ENCODE measurements around the gene NLE1. TPM values are rescaled to one million over a fixed set of nuclear protein-coding genes. Genes with fewer than 3 reads are reported as not detected.

NLE1 gene
- total RNA-seq (2022), result 24.3 and 36.2 TPM in 2 replicates
- percentile 69 among the genes with signal in this experiment for Bru-seq, nascent RNA
- percentile 60 among the genes with signal in this experiment for BruChase-seq, experiment 1, labeled RNA remaining after a 6-hour chase
- BruChase-seq, experiment 2, labeled RNA remaining after a 2-hour chase, result percentile 56 among the genes with signal in this experiment
- long read RNA-seq, full-length matches to known transcripts, result 34 of 49 reads
- long read RNA-seq, partial matches to known transcripts, result 3 of 49 reads
- long read RNA-seq, other reads (novel, unspliced or antisense), result 12 of 49 reads

GRCh38 chr17:35141681-35142466 lies at the start of gene NLE1:
NLE1 (minus strand) TSS chr17:35142303; CDS start chr17:35142275, 28 bp downstream.
- Mint-ChIP-seq H3K27me3 (ENCODE audit: insufficient read depth, unreplicated experiment) (no peaks in the 10 kb centered on the region), H3K36me3 (ENCODE audit: insufficient read depth, unreplicated experiment) (peaks cover 28% of the 10 kb centered on the region), H3K27ac (ENCODE audit: low read depth, unreplicated experiment) (no peak within 1 kb of the TSS), H3K4me1 (ENCODE audit: insufficient read depth, unreplicated experiment) (peaks cover 4% of the 10 kb centered on the region), H3K9me3 (ENCODE audit: unreplicated experiment) (no peaks in the 10 kb centered on the region), H3K4me3 (ENCODE audit: unreplicated experiment) (peak within 1 kb of the TSS; percentile 73)
- TSS peak; percentile 65 for BruUV-seq (replicated peaks)
- TF ChIP-seq CTCF (IDR thresholded peaks at IDR 0.05; ENCODE audit: unreplicated experiment), result peak; percentile 96
- CTCF ChIA-PET, result interaction anchor here (0.6 to 2.6 kb wide), 11 partner anchors 8 to 709 kb away, joined by 3 to 15 read pairs (median 3); partner anchors contain the start of gene RAD51D
- intact Hi-C loops (cut with micrococcal nuclease), result loop anchor here (1.0 kb wide), 2 partner anchors 100 to 722 kb away; no protein-coding TSS in a partner anchor
- peak; percentile 73 for DNase-seq (ENCODE audit: unreplicated experiment)
- POLR2A ChIA-PET, result interaction anchor here (0.6 to 1.7 kb wide), 7 partner anchors 19 to 941 kb away, joined by 3 to 11 read pairs (median 3); partner anchors contain the start of genes RAD51D, RFFL and SLFN5

- POLR2A ChIA-PET, result interaction anchor here (1.1 to 1.6 kb wide), 2 partner anchors 52 to 66 kb away, joined by 3 to 5 read pairs; partner anchors contain the start of gene SLFN5
Measured at GRCh38 chr17:35191001-35191695, 49.0 kb upstream of the NLE1 start.

GRCh38 chr17:35189291-35189690 lies 47.2 kb upstream of the NLE1 start:
- ChIA-PET POLR2A (interaction anchor here (0.6 to 0.7 kb wide), 2 partner anchors 279 to 964 kb away, joined by 3 read pairs; no protein-coding TSS in a partner anchor), CTCF (no interaction called here)
- no peaks in the 10 kb centered on the region for H3K9me3 Mint-ChIP-seq (ENCODE audit: unreplicated experiment)
- peaks cover 12% of the 10 kb centered on the region for H3K27me3 Mint-ChIP-seq (ENCODE audit: insufficient read depth, unreplicated experiment)
- H3K27ac Mint-ChIP-seq (ENCODE audit: low read depth, unreplicated experiment), result no peak overlapping the region
- H3K4me3 Mint-ChIP-seq (ENCODE audit: unreplicated experiment), result no peak overlapping the region
- BruUV-seq (replicated peaks), result no TSS peak
- no peaks in the 10 kb centered on the region for H3K36me3 Mint-ChIP-seq (ENCODE audit: insufficient read depth, unreplicated experiment)
- DNase-seq (ENCODE audit: unreplicated experiment), result peak; percentile 58
- H3K4me1 Mint-ChIP-seq (ENCODE audit: insufficient read depth, unreplicated experiment), result peaks cover 4% of the 10 kb centered on the region
- intact Hi-C loops (cut with micrococcal nuclease), result no loop called here
- no peak for TF ChIP-seq CTCF (IDR thresholded peaks at IDR 0.05; ENCODE audit: unreplicated experiment)

More at GRCh38 chr17:35191001-35191695, 49.0 kb upstream of the NLE1 start:
- no peak overlapping the region for H3K4me3 Mint-ChIP-seq (ENCODE audit: unreplicated experiment)
- peaks cover 12% of the 10 kb centered on the region for H3K27me3 Mint-ChIP-seq (ENCODE audit: insufficient read depth, unreplicated experiment)
- no TSS peak for BruUV-seq (replicated peaks)
- no peak overlapping the region for H3K27ac Mint-ChIP-seq (ENCODE audit: low read depth, unreplicated experiment)
- CTCF ChIA-PET, result no interaction called here
- H3K4me1 Mint-ChIP-seq (ENCODE audit: insufficient read depth, unreplicated experiment), result peaks cover 4% of the 10 kb centered on the region
- no peak for DNase-seq (ENCODE audit: unreplicated experiment)
- intact Hi-C loops (cut with micrococcal nuclease), result no loop called here
- TF ChIP-seq CTCF (IDR thresholded peaks at IDR 0.05; ENCODE audit: unreplicated experiment), result no peak
- H3K9me3 Mint-ChIP-seq (ENCODE audit: unreplicated experiment), result no peaks in the 10 kb centered on the region
- no peaks in the 10 kb centered on the region for H3K36me3 Mint-ChIP-seq (ENCODE audit: insufficient read depth, unreplicated experiment)

Data from MCF 10A (cell line).